Measurements from ENCODE around the gene NIM1K. TPM values are rescaled to one million over a fixed set of nuclear protein-coding genes. Genes with fewer than 3 reads are reported as not detected.

The NIM1K gene
- total and polyA plus RNA-seq, 3 donors from 2014 or later, result 0.68 to 1.1 (median 0.79) TPM

GRCh38 chr5:43207601-43208000 is 15.6 kb downstream of the NIM1K start:
- no peaks in the 10 kb centered on the region for H3K36me3 ChIP-seq (ENCODE audit: low read depth, missing control alignments)
- H3K27me3 ChIP-seq, result no peaks in the 10 kb centered on the region
- no peak overlapping the region for H3K27ac ChIP-seq
- 80 to 92% methylated on average over 4 of the region's 4 CpGs for WGBS, 2 donors
- no peaks in the 10 kb centered on the region for H3K4me1 ChIP-seq
- no peaks in the 10 kb centered on the region for H3K9me3 ChIP-seq
- no peak overlapping the region for H3K4me3 ChIP-seq
- intact Hi-C loops (cut with DNase I; ENCODE audit: low total_unique reads), result no loop called here
- DNase-seq, result no peak
- no peak for TF ChIP-seq POLR2A (IDR thresholded peaks at IDR 0.05)
- TF ChIP-seq, protein P1, sequence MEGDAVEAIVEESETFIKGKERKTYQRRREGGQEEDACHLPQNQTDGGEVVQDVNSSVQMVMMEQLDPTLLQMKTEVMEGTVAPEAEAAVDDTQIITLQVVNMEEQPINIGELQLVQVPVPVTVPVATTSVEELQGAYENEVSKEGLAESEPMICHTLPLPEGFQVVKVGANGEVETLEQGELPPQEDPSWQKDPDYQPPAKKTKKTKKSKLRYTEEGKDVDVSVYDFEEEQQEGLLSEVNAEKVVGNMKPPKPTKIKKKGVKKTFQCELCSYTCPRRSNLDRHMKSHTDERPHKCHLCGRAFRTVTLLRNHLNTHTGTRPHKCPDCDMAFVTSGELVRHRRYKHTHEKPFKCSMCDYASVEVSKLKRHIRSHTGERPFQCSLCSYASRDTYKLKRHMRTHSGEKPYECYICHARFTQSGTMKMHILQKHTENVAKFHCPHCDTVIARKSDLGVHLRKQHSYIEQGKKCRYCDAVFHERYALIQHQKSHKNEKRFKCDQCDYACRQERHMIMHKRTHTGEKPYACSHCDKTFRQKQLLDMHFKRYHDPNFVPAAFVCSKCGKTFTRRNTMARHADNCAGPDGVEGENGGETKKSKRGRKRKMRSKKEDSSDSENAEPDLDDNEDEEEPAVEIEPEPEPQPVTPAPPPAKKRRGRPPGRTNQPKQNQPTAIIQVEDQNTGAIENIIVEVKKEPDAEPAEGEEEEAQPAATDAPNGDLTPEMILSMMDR (IDR thresholded peaks at IDR 0.05), result no peak

- Histone ChIP-seq H3K4me1 (no peaks in the 10 kb centered on the region), H3K9me3 (no peaks in the 10 kb centered on the region), H3K27me3 (no peaks in the 10 kb centered on the region), H3K4me3 (no peak overlapping the region), H3K27ac (no peak overlapping the region), H3K36me3 (ENCODE audit: low read depth, missing control alignments) (no peaks in the 10 kb centered on the region)
- 18 to 25% methylated on average over 1 of the region's 1 CpG for WGBS, 2 donors
- TF ChIP-seq, protein P1 (IDR thresholded peaks at IDR 0.05), result no peak
- no peak for TF ChIP-seq POLR2A (IDR thresholded peaks at IDR 0.05)
- DNase-seq, result no peak
- intact Hi-C loops (cut with DNase I; ENCODE audit: low total_unique reads), result no loop called here
Measured at GRCh38 chr5:43208658-43209057, 16.6 kb downstream of the NIM1K start.

- WGBS, 2 donors, result 81 to 85% methylated on average over 4 of the region's 4 CpGs
- no peak overlapping the region for H3K4me3 ChIP-seq
- intact Hi-C loops (cut with DNase I; ENCODE audit: low total_unique reads), result no loop called here
- no peak overlapping the region for H3K27ac ChIP-seq
- TF ChIP-seq, protein P1 (IDR thresholded peaks at IDR 0.05), result no peak
- no peak for TF ChIP-seq POLR2A (IDR thresholded peaks at IDR 0.05)
- no peaks in the 10 kb centered on the region for H3K4me1 ChIP-seq
- no peak for DNase-seq
- no peaks in the 10 kb centered on the region for H3K36me3 ChIP-seq (ENCODE audit: low read depth, missing control alignments)
- H3K27me3 ChIP-seq, result no peaks in the 10 kb centered on the region
- no peaks in the 10 kb centered on the region for H3K9me3 ChIP-seq
Measured at GRCh38 chr5:43209060-43209459, 17.0 kb downstream of the NIM1K start.

DNA sequence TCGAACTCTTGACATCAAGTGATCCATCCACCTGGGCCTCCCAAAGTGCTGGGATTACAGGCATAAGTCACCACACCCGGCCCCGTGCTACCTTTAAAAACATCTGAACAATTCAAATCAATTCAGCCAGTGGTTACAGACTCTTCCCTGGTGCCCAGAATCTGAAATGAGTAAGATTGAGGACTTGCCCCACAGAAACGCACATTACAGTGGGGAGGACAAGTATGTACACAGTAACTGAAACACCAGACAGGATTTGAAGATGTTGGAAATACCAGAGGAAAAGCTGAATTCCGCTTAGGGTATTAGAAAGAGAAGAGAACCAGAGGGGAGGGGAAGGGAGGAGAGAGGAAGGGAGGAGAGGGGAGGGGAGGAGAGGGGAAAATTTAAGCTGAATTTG is 17.8 kb downstream of the NIM1K start:
- no peak for TF ChIP-seq POLR2A (IDR thresholded peaks at IDR 0.05)
- TF ChIP-seq, protein P1 (IDR thresholded peaks at IDR 0.05), result no peak
- Histone ChIP-seq H3K27me3 (no peaks in the 10 kb centered on the region), H3K4me1 (no peaks in the 10 kb centered on the region), H3K4me3 (no peak overlapping the region), H3K27ac (no peak overlapping the region), H3K9me3 (no peaks in the 10 kb centered on the region), H3K36me3 (ENCODE audit: low read depth, missing control alignments) (no peaks in the 10 kb centered on the region)
- intact Hi-C loops (cut with DNase I; ENCODE audit: low total_unique reads), result no loop called here
- 79 to 85% methylated on average over 5 of the region's 5 CpGs for WGBS, 2 donors
- no peak for DNase-seq

- H3K27me3 ChIP-seq, result no peaks in the 10 kb centered on the region
- intact Hi-C loops (cut with DNase I; ENCODE audit: low total_unique reads), result no loop called here
- WGBS, 2 donors, result 85 to 87% methylated on average over 6 of the region's 6 CpGs
Measured at GRCh38 chr5:43210570-43210969, 18.5 kb downstream of the NIM1K start.

More at GRCh38 chr5:43210570-43210969, 18.5 kb downstream of the NIM1K start:
- Histone ChIP-seq H3K4me1 (no peaks in the 10 kb centered on the region), H3K27ac (no peak overlapping the region), H3K9me3 (no peaks in the 10 kb centered on the region), H3K36me3 (ENCODE audit: low read depth, missing control alignments) (no peaks in the 10 kb centered on the region), H3K4me3 (no peak overlapping the region)
- no peak for DNase-seq
- no peak for TF ChIP-seq POLR2A (IDR thresholded peaks at IDR 0.05)
- TF ChIP-seq, protein P1 (IDR thresholded peaks at IDR 0.05), result no peak

Measured in testis (tissue), 3 donors.